Measurements from ENCODE around the gene FBXW8. TPM values are rescaled to one million over a fixed set of nuclear protein-coding genes. Genes with fewer than 3 reads are reported as not detected.

FBXW8 gene
- total RNA-seq, 4 donors from 2014 or later = 7.8 to 29.9 (median 10.3) TPM

GRCh38 chr12:117069101-117069797 is 158.5 kb downstream of the FBXW8 start:
- in situ Hi-C loops (cut with MboI; ENCODE audit: low pct_ligation_motif_present in 1 of 4, low pct_unique_long_range_greater_than_20kb in 1 of 4, low sequenced_read_pairs in 3 of 4) = no loop called here
- DNase-seq = no peak
- Histone ChIP-seq H3K27ac (no peak overlapping the region), H3K27me3 (no peaks in the 10 kb centered on the region), H3K9me3 (no peaks in the 10 kb centered on the region), H3K36me3 (no peaks in the 10 kb centered on the region), H3K4me3 (no peak overlapping the region), H3K4me1 (no peaks in the 10 kb centered on the region)
- intact Hi-C loops (cut with DNase I; ENCODE audit: low total_unique reads) = no loop called here
- WGBS, 2 donors (ENCODE audit: low coverage in 1 of 2) = 82 to 91% methylated on average over 6 to 17 of the region's 17 CpGs
- TF ChIP-seq POLR2A (IDR thresholded peaks at IDR 0.05) (no peak), EP300 (IDR thresholded peaks at IDR 0.05; ENCODE audit: low read depth) (no peak), POLR2AphosphoS5 (IDR thresholded peaks at IDR 0.05) (no peak), CTCF (IDR thresholded peaks at IDR 0.05) (no peak)

- Histone ChIP-seq H3K4me3 (no peak overlapping the region), H3K9me3 (no peaks in the 10 kb centered on the region), H3K4me1 (no peaks in the 10 kb centered on the region), H3K36me3 (no peaks in the 10 kb centered on the region), H3K27me3 (no peaks in the 10 kb centered on the region), H3K27ac (no peak overlapping the region)
- intact Hi-C loops (cut with DNase I; ENCODE audit: low total_unique reads) = no loop called here
- TF ChIP-seq CTCF (IDR thresholded peaks at IDR 0.05) (no peak), EP300 (IDR thresholded peaks at IDR 0.05; ENCODE audit: low read depth) (no peak), POLR2AphosphoS5 (IDR thresholded peaks at IDR 0.05) (no peak), POLR2A (IDR thresholded peaks at IDR 0.05) (no peak)
- WGBS, 2 donors (ENCODE audit: low coverage in 1 of 2) = 82 to 92% methylated on average over 2 to 14 of the region's 14 CpGs
- peak; percentile 23 for DNase-seq
- in situ Hi-C loops (cut with MboI; ENCODE audit: low pct_ligation_motif_present in 1 of 4, low pct_unique_long_range_greater_than_20kb in 1 of 4, low sequenced_read_pairs in 3 of 4) = no loop called here
Measured at GRCh38 chr12:117069926-117070900, 159.5 kb downstream of the FBXW8 start.

GRCh38 chr12:117071009-117071408 is 160.3 kb downstream of the FBXW8 start:
- WGBS, 2 donors (ENCODE audit: low coverage in 1 of 2) = 90 to 100% methylated on average over 1 to 5 of the region's 5 CpGs

GRCh38 chr12:117072106-117072505 is 161.4 kb downstream of the FBXW8 start:
- Histone ChIP-seq H3K4me1 (no peaks in the 10 kb centered on the region), H3K36me3 (no peaks in the 10 kb centered on the region), H3K27ac (no peak overlapping the region), H3K27me3 (no peaks in the 10 kb centered on the region), H3K9me3 (no peaks in the 10 kb centered on the region), H3K4me3 (no peak overlapping the region)
- no peak for DNase-seq
- intact Hi-C loops (cut with DNase I; ENCODE audit: low total_unique reads) (no loop called here), in situ Hi-C loops (cut with MboI; ENCODE audit: low pct_ligation_motif_present in 1 of 4, low pct_unique_long_range_greater_than_20kb in 1 of 4, low sequenced_read_pairs in 3 of 4) (no loop called here)
- WGBS, 2 donors (ENCODE audit: low coverage in 1 of 2) = 89% methylated on average over 5 of the region's 5 CpGs; no CpG with 5 or more reads in 1 of the 2 donors
- TF ChIP-seq EP300 (IDR thresholded peaks at IDR 0.05; ENCODE audit: low read depth) = no peak
- no peak for TF ChIP-seq POLR2AphosphoS5 (IDR thresholded peaks at IDR 0.05)
- TF ChIP-seq CTCF (IDR thresholded peaks at IDR 0.05) = no peak
- TF ChIP-seq POLR2A (IDR thresholded peaks at IDR 0.05) = no peak

More at GRCh38 chr12:117071009-117071408, 160.3 kb downstream of the FBXW8 start:
- Histone ChIP-seq H3K36me3 (no peaks in the 10 kb centered on the region), H3K27me3 (no peaks in the 10 kb centered on the region), H3K4me1 (no peaks in the 10 kb centered on the region), H3K9me3 (no peaks in the 10 kb centered on the region), H3K4me3 (no peak overlapping the region), H3K27ac (no peak overlapping the region)
- TF ChIP-seq POLR2AphosphoS5 (IDR thresholded peaks at IDR 0.05) = no peak
- intact Hi-C loops (cut with DNase I; ENCODE audit: low total_unique reads) (no loop called here), in situ Hi-C loops (cut with MboI; ENCODE audit: low pct_ligation_motif_present in 1 of 4, low pct_unique_long_range_greater_than_20kb in 1 of 4, low sequenced_read_pairs in 3 of 4) (no loop called here)
- no peak for DNase-seq

All from transverse colon (tissue), 4 donors.